ENCODE data around the gene MID1.

The MID1 gene

GRCh38 chrX:10509397-10509796, 111.0 kb downstream of the MID1 start:
- peak; percentile 10 for DNase-seq (ENCODE audit: low read depth)
- no peak overlapping the region for H3K4me3 ChIP-seq (ENCODE audit: low read depth, low read length)
- no peak for TF ChIP-seq POLR2A (IDR thresholded peaks at IDR 0.05; ENCODE audit: extremely low read depth, insufficient read length)

- TF ChIP-seq CTCF (IDR thresholded peaks at IDR 0.05; ENCODE audit: low read depth, low read length), result no peak
- DNase-seq (ENCODE audit: low read depth), result no peak
- no peak overlapping the region for H3K4me3 ChIP-seq (ENCODE audit: low read depth, low read length)
Observed at GRCh38 chrX:10508891-10509290, 111.5 kb downstream of the MID1 start.

- H3K4me3 ChIP-seq (ENCODE audit: low read depth, low read length), result no peak overlapping the region
- TF ChIP-seq CTCF (IDR thresholded peaks at IDR 0.05; ENCODE audit: low read depth, low read length) (no peak), MYC (IDR thresholded peaks at IDR 0.05; ENCODE audit: low read depth, low read length) (no peak)
- DNase-seq (ENCODE audit: low read depth), result no peak
Observed at GRCh38 chrX:10507876-10508275, 112.5 kb downstream of the MID1 start.

- H3K4me3 ChIP-seq (ENCODE audit: low read depth, low read length), result no peak overlapping the region
- DNase-seq (ENCODE audit: low read depth), result no peak
- TF ChIP-seq MYC (IDR thresholded peaks at IDR 0.05; ENCODE audit: low read depth, low read length) (no peak), MAX (IDR thresholded peaks at IDR 0.05; ENCODE audit: low read depth, low read length) (no peak), CTCF (IDR thresholded peaks at IDR 0.05; ENCODE audit: low read depth, low read length) (no peak), POLR2A (IDR thresholded peaks at IDR 0.05; ENCODE audit: extremely low read depth, insufficient read length) (no peak)
Observed at GRCh38 chrX:10507181-10507580, 113.2 kb downstream of the MID1 start.

- no peak for TF ChIP-seq MYC (IDR thresholded peaks at IDR 0.05; ENCODE audit: low read depth, low read length)
- no peak for TF ChIP-seq CTCF (IDR thresholded peaks at IDR 0.05; ENCODE audit: low read depth, low read length)
- no peak for TF ChIP-seq MAX (IDR thresholded peaks at IDR 0.05; ENCODE audit: low read depth, low read length)
- TF ChIP-seq POLR2A (IDR thresholded peaks at IDR 0.05; ENCODE audit: extremely low read depth, insufficient read length), result no peak
- no peak overlapping the region for H3K4me3 ChIP-seq (ENCODE audit: low read depth, low read length)
- no peak for DNase-seq (ENCODE audit: low read depth)
Observed at GRCh38 chrX:10506781-10507180, 113.6 kb downstream of the MID1 start.

- TF ChIP-seq CTCF (IDR thresholded peaks at IDR 0.05; ENCODE audit: low read depth, low read length), result no peak
- no peak for TF ChIP-seq POLR2A (IDR thresholded peaks at IDR 0.05; ENCODE audit: extremely low read depth, insufficient read length)
- TF ChIP-seq MYC (IDR thresholded peaks at IDR 0.05; ENCODE audit: low read depth, low read length), result no peak
- TF ChIP-seq MAX (IDR thresholded peaks at IDR 0.05; ENCODE audit: low read depth, low read length), result no peak
- DNase-seq (ENCODE audit: low read depth), result no peak
- H3K4me3 ChIP-seq (ENCODE audit: low read depth, low read length), result no peak overlapping the region
Observed at GRCh38 chrX:10505726-10506125, 114.7 kb downstream of the MID1 start.

GRCh38 chrX:10502961-10503360, 117.4 kb downstream of the MID1 start:
- no peak for DNase-seq (ENCODE audit: low read depth)
- H3K4me3 ChIP-seq (ENCODE audit: low read depth, low read length), result no peak overlapping the region
- TF ChIP-seq MYC (IDR thresholded peaks at IDR 0.05; ENCODE audit: low read depth, low read length), result no peak
- no peak for TF ChIP-seq MAX (IDR thresholded peaks at IDR 0.05; ENCODE audit: low read depth, low read length)
- no peak for TF ChIP-seq POLR2A (IDR thresholded peaks at IDR 0.05; ENCODE audit: extremely low read depth, insufficient read length)
- TF ChIP-seq CTCF (IDR thresholded peaks at IDR 0.05; ENCODE audit: low read depth, low read length), result no peak

All from NB4 (cell line).